ENCODE data around the gene SPATA24. TPM values are rescaled to one million over a fixed set of nuclear protein-coding genes. Genes with fewer than 3 reads are reported as not detected.

SPATA24 gene
- total and polyA plus RNA-seq, 2 of the 13 experiments (the other 11 are each of a cell fraction or from before 2014, with no cell fraction given): 6.0 to 11.1 TPM

DNA sequence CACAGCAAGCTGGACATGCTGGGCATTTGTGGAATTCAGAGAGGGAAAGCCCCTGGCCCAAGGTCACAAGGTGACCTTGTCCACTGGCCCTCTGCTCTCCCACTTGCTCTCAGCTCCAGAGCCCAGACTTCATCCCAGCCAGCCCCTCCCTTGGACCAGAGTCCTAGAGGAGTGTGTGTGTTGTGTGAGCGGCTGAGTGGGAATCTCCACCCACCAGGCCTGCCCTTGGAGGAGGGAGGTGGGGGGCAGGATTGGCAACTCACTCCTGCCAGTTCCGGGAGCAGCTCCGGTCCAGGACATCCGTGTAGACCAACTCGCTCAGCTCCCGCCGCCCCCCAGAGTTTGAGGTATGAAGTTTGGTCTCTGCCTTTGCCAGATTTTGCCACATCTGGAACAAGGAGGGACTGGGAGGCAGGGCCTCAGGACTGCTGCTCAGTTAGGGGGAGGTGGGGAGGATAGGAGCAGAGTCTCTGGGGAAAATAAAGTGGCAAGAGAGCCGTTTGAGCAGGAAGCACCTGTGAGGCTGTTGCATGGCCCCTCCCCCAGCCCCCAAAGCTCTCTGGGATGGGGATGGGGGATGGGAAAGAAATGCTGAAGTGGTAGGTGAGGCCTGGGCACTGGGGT, 15.6 kb downstream of the SPATA24 start (continued):
- 0 out of 2 replicates have a peak, but pooled peaks have one; percentile 14 for TF ChIP-seq RXRA (CRISPR knock-in tag; IDR thresholded peaks at IDR 0.05)
- no peak for TF ChIP-seq RBM39 (IDR thresholded peaks at IDR 0.05; ENCODE audit: low read depth, low read length, poor library complexity, severe bottlenecking)
- TF ChIP-seq ZNF772 (CRISPR knock-in tag; IDR thresholded peaks at IDR 0.05): 0 out of 2 replicates have a peak, but pooled peaks have one; percentile 48
- TF ChIP-seq, protein P1, sequence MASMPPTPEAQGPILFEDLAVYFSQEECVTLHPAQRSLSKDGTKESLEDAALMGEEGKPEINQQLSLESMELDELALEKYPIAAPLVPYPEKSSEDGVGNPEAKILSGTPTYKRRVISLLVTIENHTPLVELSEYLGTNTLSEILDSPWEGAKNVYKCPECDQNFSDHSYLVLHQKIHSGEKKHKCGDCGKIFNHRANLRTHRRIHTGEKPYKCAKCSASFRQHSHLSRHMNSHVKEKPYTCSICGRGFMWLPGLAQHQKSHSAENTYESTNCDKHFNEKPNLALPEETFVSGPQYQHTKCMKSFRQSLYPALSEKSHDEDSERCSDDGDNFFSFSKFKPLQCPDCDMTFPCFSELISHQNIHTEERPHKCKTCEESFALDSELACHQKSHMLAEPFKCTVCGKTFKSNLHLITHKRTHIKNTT (CRISPR knock-in tag; IDR thresholded peaks at IDR 0.05): no peak
- TF ChIP-seq, protein P2, sequence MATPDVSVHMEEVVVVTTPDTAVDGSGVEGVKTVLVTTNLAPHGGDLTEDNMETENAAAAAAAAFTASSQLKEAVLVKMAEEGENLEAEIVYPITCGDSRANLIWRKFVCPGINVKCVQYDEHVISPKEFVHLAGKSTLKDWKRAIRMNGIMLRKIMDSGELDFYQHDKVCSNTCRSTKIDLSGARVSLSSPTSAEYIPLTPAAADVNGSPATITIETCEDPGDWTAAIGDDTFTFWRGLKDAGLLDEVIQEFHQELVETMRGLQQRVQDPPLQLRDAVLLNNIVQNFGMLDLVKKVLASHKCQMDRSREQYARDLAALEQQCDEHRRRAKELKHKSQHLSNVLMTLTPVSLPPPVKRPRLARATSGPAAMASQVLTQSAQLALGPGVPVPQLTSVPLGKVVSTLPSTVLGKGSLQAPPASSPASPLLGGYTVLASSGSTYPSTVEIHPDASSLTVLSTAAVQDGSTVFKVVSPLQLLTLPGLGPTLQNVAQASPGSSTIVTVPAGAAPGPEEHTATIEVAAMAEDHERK (CRISPR knock-in tag; IDR thresholded peaks at IDR 0.05; ENCODE audit: low read depth): no peak
- TF ChIP-seq, protein P3, sequence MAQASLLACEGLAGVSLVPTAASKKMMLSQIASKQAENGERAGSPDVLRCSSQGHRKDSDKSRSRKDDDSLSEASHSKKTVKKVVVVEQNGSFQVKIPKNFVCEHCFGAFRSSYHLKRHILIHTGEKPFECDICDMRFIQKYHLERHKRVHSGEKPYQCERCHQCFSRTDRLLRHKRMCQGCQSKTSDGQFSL (CRISPR knock-in tag; IDR thresholded peaks at IDR 0.05): no peak
- TF ChIP-seq ZNF180 (CRISPR knock-in tag; IDR thresholded peaks at IDR 0.05; ENCODE audit: borderline replicate concordance, low read depth): no peak
- TF ChIP-seq ZNF713 (CRISPR knock-in tag; IDR thresholded peaks at IDR 0.05): no peak
- TF ChIP-seq RORA (CRISPR knock-in tag; IDR thresholded peaks at IDR 0.05): no peak
- TF ChIP-seq ZSCAN29 (CRISPR knock-in tag; conservative IDR thresholded peaks at IDR 0.05): peak; percentile 95
- no peak for TF ChIP-seq HOXA7 (CRISPR knock-in tag; IDR thresholded peaks at IDR 0.05)
- no peak for TF ChIP-seq RBM22 (optimal IDR thresholded peaks at IDR 0.05; ENCODE audit: low read length)
- no peak for TF ChIP-seq AGO2 (optimal IDR thresholded peaks at IDR 0.05; ENCODE audit: low read depth, low read length)
- TF ChIP-seq ZNF660 (CRISPR knock-in tag; IDR thresholded peaks at IDR 0.05; ENCODE audit: borderline replicate concordance, low read depth): no peak
- TF ChIP-seq, protein P4, sequence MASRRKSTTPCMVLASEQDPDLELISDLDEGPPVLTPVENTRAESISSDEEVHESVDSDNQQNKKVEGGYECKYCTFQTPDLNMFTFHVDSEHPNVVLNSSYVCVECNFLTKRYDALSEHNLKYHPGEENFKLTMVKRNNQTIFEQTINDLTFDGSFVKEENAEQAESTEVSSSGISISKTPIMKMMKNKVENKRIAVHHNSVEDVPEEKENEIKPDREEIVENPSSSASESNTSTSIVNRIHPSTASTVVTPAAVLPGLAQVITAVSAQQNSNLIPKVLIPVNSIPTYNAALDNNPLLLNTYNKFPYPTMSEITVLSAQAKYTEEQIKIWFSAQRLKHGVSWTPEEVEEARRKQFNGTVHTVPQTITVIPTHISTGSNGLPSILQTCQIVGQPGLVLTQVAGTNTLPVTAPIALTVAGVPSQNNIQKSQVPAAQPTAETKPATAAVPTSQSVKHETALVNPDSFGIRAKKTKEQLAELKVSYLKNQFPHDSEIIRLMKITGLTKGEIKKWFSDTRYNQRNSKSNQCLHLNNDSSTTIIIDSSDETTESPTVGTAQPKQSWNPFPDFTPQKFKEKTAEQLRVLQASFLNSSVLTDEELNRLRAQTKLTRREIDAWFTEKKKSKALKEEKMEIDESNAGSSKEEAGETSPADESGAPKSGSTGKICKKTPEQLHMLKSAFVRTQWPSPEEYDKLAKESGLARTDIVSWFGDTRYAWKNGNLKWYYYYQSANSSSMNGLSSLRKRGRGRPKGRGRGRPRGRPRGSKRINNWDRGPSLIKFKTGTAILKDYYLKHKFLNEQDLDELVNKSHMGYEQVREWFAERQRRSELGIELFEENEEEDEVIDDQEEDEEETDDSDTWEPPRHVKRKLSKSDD (CRISPR knock-in tag; IDR thresholded peaks at IDR 0.05; ENCODE audit: low read depth): peak; percentile 40; the same call in 1 of the 2 replicates
- no peak for TF ChIP-seq HOXD1 (CRISPR knock-in tag; IDR thresholded peaks at IDR 0.05)
- TF ChIP-seq, protein P5, sequence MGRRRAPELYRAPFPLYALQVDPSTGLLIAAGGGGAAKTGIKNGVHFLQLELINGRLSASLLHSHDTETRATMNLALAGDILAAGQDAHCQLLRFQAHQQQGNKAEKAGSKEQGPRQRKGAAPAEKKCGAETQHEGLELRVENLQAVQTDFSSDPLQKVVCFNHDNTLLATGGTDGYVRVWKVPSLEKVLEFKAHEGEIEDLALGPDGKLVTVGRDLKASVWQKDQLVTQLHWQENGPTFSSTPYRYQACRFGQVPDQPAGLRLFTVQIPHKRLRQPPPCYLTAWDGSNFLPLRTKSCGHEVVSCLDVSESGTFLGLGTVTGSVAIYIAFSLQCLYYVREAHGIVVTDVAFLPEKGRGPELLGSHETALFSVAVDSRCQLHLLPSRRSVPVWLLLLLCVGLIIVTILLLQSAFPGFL (CRISPR knock-in tag; IDR thresholded peaks at IDR 0.05): no peak
- TF ChIP-seq YEATS4 (CRISPR knock-in tag; IDR thresholded peaks at IDR 0.05; ENCODE audit: borderline replicate concordance): no peak
- TF ChIP-seq ETV5 (CRISPR knock-in tag; IDR thresholded peaks at IDR 0.05; ENCODE audit: borderline replicate concordance): peak; percentile 56; the same call in 1 of the 2 replicates
- TF ChIP-seq ZNF274 (CRISPR knock-in tag; IDR thresholded peaks at IDR 0.05): no peak
- TF ChIP-seq, protein P6, sequence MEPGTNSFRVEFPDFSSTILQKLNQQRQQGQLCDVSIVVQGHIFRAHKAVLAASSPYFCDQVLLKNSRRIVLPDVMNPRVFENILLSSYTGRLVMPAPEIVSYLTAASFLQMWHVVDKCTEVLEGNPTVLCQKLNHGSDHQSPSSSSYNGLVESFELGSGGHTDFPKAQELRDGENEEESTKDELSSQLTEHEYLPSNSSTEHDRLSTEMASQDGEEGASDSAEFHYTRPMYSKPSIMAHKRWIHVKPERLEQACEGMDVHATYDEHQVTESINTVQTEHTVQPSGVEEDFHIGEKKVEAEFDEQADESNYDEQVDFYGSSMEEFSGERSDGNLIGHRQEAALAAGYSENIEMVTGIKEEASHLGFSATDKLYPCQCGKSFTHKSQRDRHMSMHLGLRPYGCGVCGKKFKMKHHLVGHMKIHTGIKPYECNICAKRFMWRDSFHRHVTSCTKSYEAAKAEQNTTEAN (CRISPR knock-in tag; conservative IDR thresholded peaks at IDR 0.05): no peak

Measured in HepG2 (cell line).